Loucy (cell line): ENCODE measurements around the gene FARSA.

ENCODE experiments used
- H2AFZ ChIP-seq: fragments of 200-600 bp; sonication (generic); 2 replicates; pipeline ENCODE4 v1.6.0; 2016; ENCODE audit warnings: antibody characterized with exemption, mild to moderate bottlenecking, low read length, moderate library complexity
- H3F3A ChIP-seq: fragments of 200-600 bp; 2 replicates; pipeline ENCODE4 v1.6.0; 2016; ENCODE audit warnings: antibody characterized with exemption, low read depth, mild to moderate bottlenecking
- H3K27me3 ChIP-seq: fragments of 200-600 bp; sonication (generic); 2 replicates; pipeline ENCODE4 v1.6.1; 2014; ENCODE audit warnings: low read length, mild to moderate bottlenecking; ENCODE audit not compliant: insufficient read depth, poor library complexity, severe bottlenecking
- H3K36me3 ChIP-seq: fragments of 200-600 bp; sonication (generic); 2 replicates; pipeline ENCODE4 v1.6.1; 2016; ENCODE audit warnings: low read length; ENCODE audit not compliant: insufficient read depth
- H3K4me1 ChIP-seq: fragments of 200-600 bp; sonication (generic); 2 replicates; pipeline ENCODE4 v1.5.1; 2014; ENCODE audit warnings: low read length, mild to moderate bottlenecking; ENCODE audit not compliant: insufficient read depth, poor library complexity, severe bottlenecking
- H3K4me2 ChIP-seq: fragments of 200-600 bp; sonication (generic); 2 replicates; pipeline ENCODE4 v1.6.0; 2014; ENCODE audit warnings: antibody characterized with exemption, low read length, low read depth, mild to moderate bottlenecking; ENCODE audit not compliant: poor library complexity, severe bottlenecking
- H3K4me3 ChIP-seq: fragments of 200-600 bp; sonication (generic); 2 replicates; pipeline ENCODE4 v1.5.1; 2014; ENCODE audit warnings: low read length, mild to moderate bottlenecking, mixed read lengths; ENCODE audit not compliant: poor library complexity, severe bottlenecking
- H3K79me2 ChIP-seq: fragments of 200-600 bp; sonication (generic); 2 replicates; pipeline ENCODE4 v1.6.1; 2014; ENCODE audit warnings: low read length; ENCODE audit not compliant: insufficient read depth
- H3K9ac ChIP-seq: fragments of 200-600 bp; sonication (generic); 2 replicates; pipeline ENCODE4 v1.6.0; 2014; ENCODE audit warnings: mild to moderate bottlenecking, low read depth, low read length, moderate library complexity; ENCODE audit not compliant: poor library complexity, severe bottlenecking
- H3K9me2 ChIP-seq: fragments of 200-600 bp; sonication (generic); replicated peaks from 2 replicates; pipeline ENCODE4 v1.6.1; 2016; ENCODE audit warnings: low read depth, low read length, mixed read lengths
- H3K9me3 ChIP-seq: fragments of 200-600 bp; sonication (generic); 2 replicates; pipeline ENCODE4 v1.6.1; 2014; ENCODE audit warnings: mild to moderate bottlenecking, antibody characterized with exemption, low read length, low read depth; ENCODE audit not compliant: insufficient read depth
- H4K20me1 ChIP-seq: fragments of 200-600 bp; sonication (generic); 2 replicates; pipeline ENCODE4 v1.6.0; 2014; ENCODE audit warnings: antibody characterized with exemption, low read length, mild to moderate bottlenecking; ENCODE audit not compliant: insufficient read depth, poor library complexity, severe bottlenecking
- EZH2phosphoT487 ChIP-seq: fragments of 200-600 bp; IDR thresholded peaks from 2 replicates; pipeline ENCODE4 v1.6.1; 2018; ENCODE audit warnings: antibody characterized with exemption, mild to moderate bottlenecking, moderate library complexity, borderline replicate concordance
- TF ChIP-seq, protein P1 (sequence below): fragments of 200-600 bp; sonication (generic); conservative IDR thresholded peaks from 2 replicates; pipeline ENCODE4 v1.5.1; 2014; ENCODE audit warnings: mild to moderate bottlenecking, antibody characterized with exemption, low read length

FARSA gene

DNA sequence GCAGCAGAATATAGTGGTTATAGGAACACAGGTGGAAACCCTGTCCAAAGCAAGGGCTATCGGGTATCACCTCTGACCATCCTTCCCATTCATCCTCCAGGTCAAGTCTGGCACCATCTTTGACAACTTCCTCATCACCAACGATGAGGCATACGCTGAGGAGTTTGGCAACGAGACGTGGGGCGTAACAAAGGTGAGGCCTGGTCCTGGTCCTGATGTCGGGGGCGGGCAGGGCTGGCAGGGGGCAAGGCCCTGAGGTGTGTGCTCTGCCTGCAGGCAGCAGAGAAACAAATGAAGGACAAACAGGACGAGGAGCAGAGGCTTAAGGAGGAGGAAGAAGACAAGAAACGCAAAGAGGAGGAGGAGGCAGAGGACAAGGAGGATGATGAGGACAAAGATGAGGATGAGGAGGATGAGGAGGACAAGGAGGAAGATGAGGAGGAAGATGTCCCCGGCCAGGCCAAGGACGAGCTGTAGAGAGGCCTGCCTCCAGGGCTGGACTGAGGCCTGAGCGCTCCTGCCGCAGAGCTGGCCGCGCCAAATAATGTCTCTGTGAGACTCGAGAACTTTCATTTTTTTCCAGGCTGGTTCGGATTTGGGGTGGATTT is 10.0 kb upstream of the FARSA start:
- Histone ChIP-seq H3K9ac (peak overlapping the region; percentile 100), H4K20me1 (peaks cover 95% of the 10 kb centered on the region), H3F3A (peaks cover 26% of the 10 kb centered on the region), H2AFZ (no peak overlapping the region), H3K4me1 (peaks cover 61% of the 10 kb centered on the region), H3K9me3 (no peaks in the 10 kb centered on the region), H3K79me2 (peaks cover 98% of the 10 kb centered on the region), H3K36me3 (peaks cover 74% of the 10 kb centered on the region), H3K9me2 (no peaks in the 10 kb centered on the region), H3K4me3 (peak overlapping the region; percentile 96), H3K27me3 (peaks cover 14% of the 10 kb centered on the region), H3K4me2 (peak overlapping the region; percentile 99)
- TF ChIP-seq, protein P1, sequence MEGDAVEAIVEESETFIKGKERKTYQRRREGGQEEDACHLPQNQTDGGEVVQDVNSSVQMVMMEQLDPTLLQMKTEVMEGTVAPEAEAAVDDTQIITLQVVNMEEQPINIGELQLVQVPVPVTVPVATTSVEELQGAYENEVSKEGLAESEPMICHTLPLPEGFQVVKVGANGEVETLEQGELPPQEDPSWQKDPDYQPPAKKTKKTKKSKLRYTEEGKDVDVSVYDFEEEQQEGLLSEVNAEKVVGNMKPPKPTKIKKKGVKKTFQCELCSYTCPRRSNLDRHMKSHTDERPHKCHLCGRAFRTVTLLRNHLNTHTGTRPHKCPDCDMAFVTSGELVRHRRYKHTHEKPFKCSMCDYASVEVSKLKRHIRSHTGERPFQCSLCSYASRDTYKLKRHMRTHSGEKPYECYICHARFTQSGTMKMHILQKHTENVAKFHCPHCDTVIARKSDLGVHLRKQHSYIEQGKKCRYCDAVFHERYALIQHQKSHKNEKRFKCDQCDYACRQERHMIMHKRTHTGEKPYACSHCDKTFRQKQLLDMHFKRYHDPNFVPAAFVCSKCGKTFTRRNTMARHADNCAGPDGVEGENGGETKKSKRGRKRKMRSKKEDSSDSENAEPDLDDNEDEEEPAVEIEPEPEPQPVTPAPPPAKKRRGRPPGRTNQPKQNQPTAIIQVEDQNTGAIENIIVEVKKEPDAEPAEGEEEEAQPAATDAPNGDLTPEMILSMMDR = no peak
- TF ChIP-seq EZH2phosphoT487 = no peak

DNA sequence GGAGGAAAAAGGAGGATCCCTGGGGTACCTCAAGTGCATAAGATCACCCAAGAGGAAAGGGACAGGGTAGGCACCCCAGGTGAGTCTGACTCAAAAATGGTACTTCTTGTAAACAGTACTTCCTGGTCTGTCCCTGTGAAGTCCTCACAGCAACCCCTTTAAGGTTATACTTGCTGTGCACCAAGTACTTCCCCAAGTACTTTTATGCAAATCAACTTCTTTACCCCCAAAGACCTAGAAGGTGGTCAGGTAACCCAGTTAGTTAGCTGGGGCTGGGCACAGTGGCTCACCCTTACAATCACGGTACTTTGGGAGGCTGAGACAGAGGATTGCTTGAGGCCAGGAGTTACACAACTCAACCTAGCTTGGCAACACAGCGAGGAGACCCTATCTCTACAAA is 7.4 kb upstream of the FARSA start:
- peaks cover 73% of the 10 kb centered on the region for H3K79me2 ChIP-seq
- H4K20me1 ChIP-seq = peaks cover 70% of the 10 kb centered on the region
- H3K4me1 ChIP-seq = peaks cover 60% of the 10 kb centered on the region
- H3K9me3 ChIP-seq = no peaks in the 10 kb centered on the region
- TF ChIP-seq, protein P1 = no peak
- TF ChIP-seq EZH2phosphoT487 = no peak
- peaks cover 35% of the 10 kb centered on the region for H3F3A ChIP-seq
- peak overlapping the region; percentile 99 for H3K4me2 ChIP-seq
- peaks cover 64% of the 10 kb centered on the region for H3K36me3 ChIP-seq
- peaks cover 15% of the 10 kb centered on the region for H3K27me3 ChIP-seq
- H3K9ac ChIP-seq = peak overlapping the region; percentile 100
- peak overlapping the region; percentile 96 for H3K4me3 ChIP-seq
- no peaks in the 10 kb centered on the region for H3K9me2 ChIP-seq
- no peak overlapping the region for H2AFZ ChIP-seq

DNA sequence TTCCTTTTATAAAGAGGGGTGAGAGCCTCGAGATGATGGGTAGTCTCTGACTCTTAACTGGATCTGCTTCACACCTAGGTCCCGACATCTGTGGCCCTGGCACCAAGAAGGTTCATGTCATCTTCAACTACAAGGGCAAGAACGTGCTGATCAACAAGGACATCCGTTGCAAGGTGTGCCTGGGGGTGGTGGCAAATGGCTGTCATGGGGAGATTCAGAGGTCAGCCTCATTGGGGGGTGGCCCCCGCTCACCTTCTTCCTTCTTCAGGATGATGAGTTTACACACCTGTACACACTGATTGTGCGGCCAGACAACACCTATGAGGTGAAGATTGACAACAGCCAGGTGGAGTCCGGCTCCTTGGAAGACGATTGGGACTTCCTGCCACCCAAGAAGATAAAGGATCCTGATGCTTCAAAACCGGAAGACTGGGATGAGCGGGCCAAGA is 6.5 kb upstream of the FARSA start:
- Histone ChIP-seq H3K9me2 (no peaks in the 10 kb centered on the region), H3K27me3 (peaks cover 15% of the 10 kb centered on the region), H3K36me3 (peaks cover 64% of the 10 kb centered on the region), H3K79me2 (peaks cover 69% of the 10 kb centered on the region), H4K20me1 (peaks cover 65% of the 10 kb centered on the region), H3F3A (peaks cover 31% of the 10 kb centered on the region), H3K9ac (peak overlapping the region; percentile 100), H2AFZ (no peak overlapping the region), H3K4me3 (peak overlapping the region; percentile 96), H3K4me1 (peaks cover 66% of the 10 kb centered on the region), H3K9me3 (no peaks in the 10 kb centered on the region), H3K4me2 (peak overlapping the region; percentile 99)
- no peak for TF ChIP-seq EZH2phosphoT487
- TF ChIP-seq, protein P1 = no peak
